ENCODE measurements around the gene FOXP1.

Gene FOXP1

DNA sequence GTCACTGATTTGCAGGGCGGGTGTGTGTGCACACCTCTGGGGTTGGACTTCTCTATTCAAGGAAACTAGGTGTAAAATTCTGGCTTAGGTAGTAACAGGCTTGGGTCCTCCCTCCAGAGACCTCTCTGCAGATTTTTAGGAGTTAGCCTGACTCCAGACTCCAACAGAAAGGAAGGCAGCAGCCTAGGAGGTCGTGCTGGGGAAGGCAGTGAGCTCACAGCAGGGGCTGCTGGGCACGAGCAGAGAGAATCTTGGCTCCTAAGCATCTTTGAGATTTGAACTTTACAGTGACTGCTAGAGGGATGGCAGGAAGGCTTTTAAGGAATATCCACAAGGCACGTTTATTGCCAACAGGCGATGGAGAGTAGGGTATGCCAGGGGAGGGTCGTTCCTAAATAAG is 612.6 kb downstream of the FOXP1 start:
- TF ChIP-seq, protein P1, sequence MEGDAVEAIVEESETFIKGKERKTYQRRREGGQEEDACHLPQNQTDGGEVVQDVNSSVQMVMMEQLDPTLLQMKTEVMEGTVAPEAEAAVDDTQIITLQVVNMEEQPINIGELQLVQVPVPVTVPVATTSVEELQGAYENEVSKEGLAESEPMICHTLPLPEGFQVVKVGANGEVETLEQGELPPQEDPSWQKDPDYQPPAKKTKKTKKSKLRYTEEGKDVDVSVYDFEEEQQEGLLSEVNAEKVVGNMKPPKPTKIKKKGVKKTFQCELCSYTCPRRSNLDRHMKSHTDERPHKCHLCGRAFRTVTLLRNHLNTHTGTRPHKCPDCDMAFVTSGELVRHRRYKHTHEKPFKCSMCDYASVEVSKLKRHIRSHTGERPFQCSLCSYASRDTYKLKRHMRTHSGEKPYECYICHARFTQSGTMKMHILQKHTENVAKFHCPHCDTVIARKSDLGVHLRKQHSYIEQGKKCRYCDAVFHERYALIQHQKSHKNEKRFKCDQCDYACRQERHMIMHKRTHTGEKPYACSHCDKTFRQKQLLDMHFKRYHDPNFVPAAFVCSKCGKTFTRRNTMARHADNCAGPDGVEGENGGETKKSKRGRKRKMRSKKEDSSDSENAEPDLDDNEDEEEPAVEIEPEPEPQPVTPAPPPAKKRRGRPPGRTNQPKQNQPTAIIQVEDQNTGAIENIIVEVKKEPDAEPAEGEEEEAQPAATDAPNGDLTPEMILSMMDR (IDR thresholded peaks at IDR 0.05), result no peak
- Histone ChIP-seq H3K9me3 (no peaks in the 10 kb centered on the region), H3K27ac (peak overlapping the region in 1 of 2 donors; percentile 27), H3K36me3 (peaks cover 31 to 84% (median 65%) of the 10 kb centered on the region in 3 donors), H3K27me3 (no peaks in the 10 kb centered on the region), H3K4me1 (peaks cover 4 to 58% (median 24%) of the 10 kb centered on the region in 4 donors), H3K4me3 (no peak overlapping the region)
- intact Hi-C loops (cut with DNase I; ENCODE audit: low total_unique reads), result no loop called here
- no peak for DNase-seq

DNA sequence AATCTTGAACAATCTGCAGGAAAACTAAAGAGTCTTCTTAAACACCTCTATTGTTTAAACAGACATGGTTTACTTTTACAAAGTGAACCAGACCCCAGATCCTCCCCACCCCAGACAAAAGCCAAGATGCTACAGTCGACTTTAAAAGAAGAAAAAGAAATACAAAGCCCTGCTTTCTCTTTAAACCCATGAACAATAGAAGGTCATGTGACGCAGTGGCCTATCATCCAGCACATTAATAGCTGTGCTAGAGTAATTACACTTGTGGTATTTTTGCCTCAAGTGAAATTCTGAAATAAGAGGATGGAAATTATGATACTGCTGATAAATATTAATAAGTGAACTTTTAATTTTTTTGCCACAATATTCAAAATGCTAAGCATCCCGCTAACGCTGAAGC is 613.4 kb downstream of the FOXP1 start:
- H3K27ac ChIP-seq, result no peak overlapping the region
- H3K4me1 ChIP-seq, result peaks cover 4 to 58% (median 24%) of the 10 kb centered on the region in 4 donors
- DNase-seq, result no peak
- intact Hi-C loops (cut with DNase I; ENCODE audit: low total_unique reads), result no loop called here
- TF ChIP-seq, protein P1 (IDR thresholded peaks at IDR 0.05), result no peak
- H3K27me3 ChIP-seq, result no peaks in the 10 kb centered on the region
- no peaks in the 10 kb centered on the region for H3K9me3 ChIP-seq
- peaks cover 36 to 84% (median 65%) of the 10 kb centered on the region in 3 donors for H3K36me3 ChIP-seq
- H3K4me3 ChIP-seq, result no peak overlapping the region

DNA sequence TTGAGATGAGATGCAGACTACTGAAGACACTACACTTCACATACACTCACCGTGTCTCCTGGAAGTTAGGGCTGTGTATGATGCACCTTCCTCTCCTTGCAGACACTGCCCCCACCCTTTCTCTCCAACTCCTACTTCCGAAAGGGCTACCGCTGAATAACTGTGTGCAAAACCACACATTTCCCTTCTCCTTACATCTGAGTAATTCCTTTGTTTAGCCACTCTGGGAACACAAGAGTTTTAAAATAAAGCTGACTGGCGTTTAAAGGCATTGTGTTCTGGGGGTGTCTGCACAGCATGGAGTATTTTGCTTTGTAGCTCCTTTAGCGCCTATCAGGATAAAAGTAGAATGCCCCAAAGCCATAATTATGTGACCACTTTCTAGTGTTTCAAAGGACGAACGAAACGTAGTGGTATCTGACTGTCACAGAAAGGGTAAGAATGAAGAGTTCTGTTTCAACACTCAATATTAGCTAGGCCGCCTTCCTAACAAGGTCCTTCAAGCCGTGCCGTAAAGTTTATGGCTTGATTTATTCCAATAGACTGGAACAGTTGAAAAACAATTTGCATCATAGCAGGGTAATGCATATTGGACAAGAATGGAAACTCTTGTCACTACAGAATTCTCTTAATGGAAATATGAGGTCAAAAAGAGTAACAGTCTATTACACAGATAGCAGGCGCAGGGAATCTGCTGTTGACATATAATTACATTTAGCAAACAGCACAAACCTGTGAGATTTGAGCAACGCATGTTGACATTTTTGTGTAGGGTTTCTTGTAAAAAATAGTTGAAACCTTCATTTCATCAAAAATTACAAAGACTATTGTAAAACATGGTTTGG is 619.9 kb downstream of the FOXP1 start:
- TF ChIP-seq, protein P1 (IDR thresholded peaks at IDR 0.05), result no peak
- no peak for DNase-seq
- no peak overlapping the region for H3K27ac ChIP-seq
- peaks cover 0 to 17% (median 9%) of the 10 kb centered on the region in 4 donors for H3K4me1 ChIP-seq
- intact Hi-C loops (cut with DNase I; ENCODE audit: low total_unique reads), result no loop called here
- no peaks in the 10 kb centered on the region for H3K9me3 ChIP-seq
- no peaks in the 10 kb centered on the region for H3K27me3 ChIP-seq
- peaks cover 37 to 85% (median 76%) of the 10 kb centered on the region in 3 donors for H3K36me3 ChIP-seq
- no peak overlapping the region for H3K4me3 ChIP-seq

DNA sequence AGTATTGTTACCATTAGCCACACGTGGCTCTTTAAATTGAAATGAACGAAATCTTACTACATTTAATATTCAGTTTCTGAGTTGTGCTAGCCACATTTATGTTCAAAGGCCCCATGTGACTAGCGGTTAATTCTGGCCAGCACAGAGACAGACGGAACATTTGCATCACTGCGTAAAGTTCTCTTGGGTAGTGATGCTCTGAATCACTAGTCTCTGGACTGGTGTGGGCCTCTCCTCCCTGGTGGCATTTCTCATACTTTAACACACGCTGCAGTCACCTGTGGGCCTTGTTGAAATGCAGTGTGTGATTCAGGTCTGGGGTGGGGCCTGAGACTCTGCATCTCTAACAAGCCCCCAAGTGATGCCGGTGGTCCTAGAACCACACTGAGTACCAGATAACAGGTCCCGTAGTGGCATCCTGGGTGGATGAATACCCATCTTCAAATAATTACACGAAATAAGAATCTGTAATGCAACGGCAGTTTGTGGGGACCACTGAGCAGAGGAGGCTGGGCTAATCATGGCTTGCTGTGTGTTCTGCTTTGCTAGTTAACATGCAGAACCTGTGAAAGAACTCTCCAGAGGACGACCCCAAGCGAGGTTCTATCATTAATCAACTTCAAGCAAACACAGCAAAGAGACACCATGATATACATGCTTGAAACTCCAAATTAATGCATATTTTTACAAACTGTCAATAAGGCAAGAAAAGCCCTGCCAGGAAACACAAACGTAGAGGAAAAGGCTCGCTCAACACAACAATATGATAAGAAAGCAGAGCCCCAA is 623.8 kb downstream of the FOXP1 start:
- H3K27me3 ChIP-seq, result no peaks in the 10 kb centered on the region
- H3K9me3 ChIP-seq, result no peaks in the 10 kb centered on the region
- no peak overlapping the region for H3K27ac ChIP-seq
- no peak for DNase-seq
- intact Hi-C loops (cut with DNase I; ENCODE audit: low total_unique reads), result no loop called here
- H3K4me3 ChIP-seq, result no peak overlapping the region
- peaks cover 0 to 24% (median 2%) of the 10 kb centered on the region in 4 donors for H3K4me1 ChIP-seq
- TF ChIP-seq, protein P1 (IDR thresholded peaks at IDR 0.05), result no peak
- peaks cover 30 to 62% (median 56%) of the 10 kb centered on the region in 3 donors for H3K36me3 ChIP-seq

DNA sequence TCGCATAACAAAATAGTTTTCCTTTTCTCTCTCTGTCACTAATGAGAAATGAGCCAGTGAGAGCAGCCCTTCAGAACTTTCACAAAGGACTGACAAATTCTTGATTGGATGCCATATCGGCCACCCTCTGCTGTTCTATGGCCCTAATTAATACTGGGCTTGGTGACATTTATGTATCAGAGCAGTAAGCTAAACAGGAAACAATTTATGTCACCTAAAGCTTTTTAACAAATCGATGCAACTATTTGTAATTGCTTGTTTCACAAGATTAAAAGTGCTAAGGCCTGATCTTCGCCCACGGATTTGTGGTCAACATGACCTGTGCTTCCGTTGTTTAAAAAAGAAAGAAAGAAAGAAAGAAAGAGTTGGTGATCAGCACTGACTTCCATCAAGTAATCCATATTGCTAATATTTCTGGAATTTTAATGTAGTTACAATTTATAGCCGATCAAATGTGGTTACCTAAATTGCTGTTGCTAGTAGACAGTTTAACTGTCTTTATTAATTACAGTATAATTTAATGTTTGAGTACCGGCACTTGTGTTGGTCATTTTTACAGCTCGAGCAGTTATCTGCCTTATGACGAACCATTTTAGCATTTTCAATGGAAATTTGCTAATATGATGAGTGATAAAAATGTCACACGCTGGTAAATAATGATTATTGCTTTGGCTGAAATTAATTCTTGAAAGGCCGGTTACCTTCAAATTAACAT is 631.3 kb downstream of the FOXP1 start:
- Histone ChIP-seq H3K4me1 (peaks cover 0 to 38% (median 6%) of the 10 kb centered on the region in 4 donors), H3K27ac (no peak overlapping the region), H3K4me3 (no peak overlapping the region), H3K27me3 (no peaks in the 10 kb centered on the region), H3K36me3 (no peaks in the 10 kb centered on the region), H3K9me3 (no peaks in the 10 kb centered on the region)
- TF ChIP-seq, protein P1 (IDR thresholded peaks at IDR 0.05), result no peak
- intact Hi-C loops (cut with DNase I; ENCODE audit: low total_unique reads), result no loop called here
- DNase-seq, result no peak

Data from tibial artery (tissue), 4 donors.